ENCODE results near the gene CCDC91. TPM values are rescaled to one million over a fixed set of nuclear protein-coding genes. Genes with fewer than 3 reads are reported as not detected.

The CCDC91 gene
- polyA plus RNA-seq, 1 donor (not counting 4 experiments of a cell fraction or from before 2014, with no cell fraction given) = 26.5 TPM

DNA sequence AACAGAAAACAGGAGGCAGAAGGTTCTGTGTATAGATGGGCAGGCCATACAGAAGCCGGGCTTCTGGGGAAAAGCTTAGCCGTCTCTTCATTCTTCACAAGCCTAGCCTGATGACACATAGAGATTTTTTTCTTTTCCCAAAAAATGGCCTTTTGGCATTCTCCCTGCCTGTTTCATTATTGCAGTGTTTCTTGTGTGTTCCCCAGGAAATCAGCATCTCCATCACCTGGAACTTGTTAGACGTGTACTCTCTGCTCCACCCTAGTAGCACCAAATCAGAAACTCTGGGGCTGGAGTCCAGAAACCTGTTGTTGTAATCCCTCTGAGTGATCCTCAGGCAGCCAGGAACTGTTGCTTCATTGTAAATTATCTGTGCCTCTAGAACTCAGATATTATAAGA is 388.1 kb downstream of the CCDC91 start:
- Histone ChIP-seq H3K4me1 (ENCODE audit: control insufficient read depth, extremely low read depth, insufficient read depth, low read length) (no peaks in the 10 kb centered on the region), H3K36me3 (ENCODE audit: control insufficient read depth in 2 of 2, extremely low read depth in 1 of 2, insufficient read depth in 2 of 2, low read length in 2 of 2) (no peaks in the 10 kb centered on the region), H3K27ac (ENCODE audit: control insufficient read depth, insufficient read depth, low read length) (no peak overlapping the region), H3K27me3 (ENCODE audit: control insufficient read depth, extremely low read depth, insufficient read depth, low read length) (peaks cover 9% of the 10 kb centered on the region), H4K20me1 (ENCODE audit: control insufficient read depth, extremely low read depth, insufficient read depth, low read length) (no peaks in the 10 kb centered on the region), H2AFZ (ENCODE audit: control insufficient read depth, low read length) (no peak overlapping the region), H3K4me3 (ENCODE audit: control insufficient read depth in 2 of 3, extremely low read depth in 1 of 3, insufficient read depth in 2 of 3, low read depth in 1 of 3, low read length in 3 of 3) (no peak overlapping the region), H3K9me1 (ENCODE audit: control insufficient read depth, extremely low read depth, insufficient read depth, low read length) (no peaks in the 10 kb centered on the region), H3K4me2 (ENCODE audit: control insufficient read depth, extremely low read depth, insufficient read depth, low read depth, low read length) (no peak overlapping the region), H3K9ac (ENCODE audit: control insufficient read depth, extremely low read depth, insufficient read depth, low read length) (no peak overlapping the region), H3K9me3 (ENCODE audit: control insufficient read depth, low read depth, low read length) (no peaks in the 10 kb centered on the region), H3K79me2 (ENCODE audit: control insufficient read depth, insufficient read depth, low read length) (no peaks in the 10 kb centered on the region)
- no peak for DNase-seq (ENCODE audit: low read depth, low spot score)
- dilution Hi-C loops (cut with MboI; ENCODE audit: extremely low pct_ligation_motif_present, low sequenced_read_pairs) = no loop called here
- TF ChIP-seq EZH2 (IDR thresholded peaks at IDR 0.05; ENCODE audit: low read length) = no peak
- TF ChIP-seq, protein P1, sequence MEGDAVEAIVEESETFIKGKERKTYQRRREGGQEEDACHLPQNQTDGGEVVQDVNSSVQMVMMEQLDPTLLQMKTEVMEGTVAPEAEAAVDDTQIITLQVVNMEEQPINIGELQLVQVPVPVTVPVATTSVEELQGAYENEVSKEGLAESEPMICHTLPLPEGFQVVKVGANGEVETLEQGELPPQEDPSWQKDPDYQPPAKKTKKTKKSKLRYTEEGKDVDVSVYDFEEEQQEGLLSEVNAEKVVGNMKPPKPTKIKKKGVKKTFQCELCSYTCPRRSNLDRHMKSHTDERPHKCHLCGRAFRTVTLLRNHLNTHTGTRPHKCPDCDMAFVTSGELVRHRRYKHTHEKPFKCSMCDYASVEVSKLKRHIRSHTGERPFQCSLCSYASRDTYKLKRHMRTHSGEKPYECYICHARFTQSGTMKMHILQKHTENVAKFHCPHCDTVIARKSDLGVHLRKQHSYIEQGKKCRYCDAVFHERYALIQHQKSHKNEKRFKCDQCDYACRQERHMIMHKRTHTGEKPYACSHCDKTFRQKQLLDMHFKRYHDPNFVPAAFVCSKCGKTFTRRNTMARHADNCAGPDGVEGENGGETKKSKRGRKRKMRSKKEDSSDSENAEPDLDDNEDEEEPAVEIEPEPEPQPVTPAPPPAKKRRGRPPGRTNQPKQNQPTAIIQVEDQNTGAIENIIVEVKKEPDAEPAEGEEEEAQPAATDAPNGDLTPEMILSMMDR (optimal IDR thresholded peaks at IDR 0.05 in 1 of 3, IDR thresholded peaks at IDR 0.05 in 1 of 3, conservative IDR thresholded peaks at IDR 0.05 in 1 of 3; ENCODE audit: extremely low read depth in 1 of 3, insufficient read depth in 2 of 3, low read length in 3 of 3) = no peak
- FAIRE-seq = no peak

DNA sequence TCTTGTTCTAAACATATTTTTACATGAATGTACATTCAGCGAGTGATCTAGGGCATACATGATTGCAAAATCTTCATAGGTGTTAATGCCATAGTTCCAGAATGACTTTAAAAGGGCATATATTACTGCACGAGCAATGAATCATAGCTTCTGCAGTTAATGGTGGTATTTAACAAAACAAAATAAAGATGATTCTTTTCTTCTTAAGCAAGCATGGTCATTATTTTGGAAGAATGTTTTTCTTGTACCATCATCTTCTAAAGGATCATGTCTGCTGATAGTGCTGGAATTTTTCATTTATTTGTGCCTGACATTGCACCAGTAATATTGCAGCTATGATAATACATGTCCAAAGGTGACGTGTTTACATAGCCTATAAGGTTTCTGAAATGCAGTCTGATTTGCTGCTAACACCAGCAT is 388.6 kb downstream of the CCDC91 start:
- FAIRE-seq (no peak), DNase-seq (ENCODE audit: low read depth, low spot score) (no peak)
- no peaks in the 10 kb centered on the region for H3K4me1 ChIP-seq (ENCODE audit: control insufficient read depth, extremely low read depth, insufficient read depth, low read length)
- dilution Hi-C loops (cut with MboI; ENCODE audit: extremely low pct_ligation_motif_present, low sequenced_read_pairs) = no loop called here
- TF ChIP-seq, protein P1 (optimal IDR thresholded peaks at IDR 0.05 in 1 of 3, IDR thresholded peaks at IDR 0.05 in 1 of 3, conservative IDR thresholded peaks at IDR 0.05 in 1 of 3; ENCODE audit: extremely low read depth in 1 of 3, insufficient read depth in 2 of 3, low read length in 3 of 3) = no peak
- no peak for TF ChIP-seq EZH2 (IDR thresholded peaks at IDR 0.05; ENCODE audit: low read length)
- H2AFZ ChIP-seq (ENCODE audit: control insufficient read depth, low read length) = no peak overlapping the region
- H3K79me2 ChIP-seq (ENCODE audit: control insufficient read depth, insufficient read depth, low read length) = no peaks in the 10 kb centered on the region
- no peaks in the 10 kb centered on the region for H3K9me1 ChIP-seq (ENCODE audit: control insufficient read depth, extremely low read depth, insufficient read depth, low read length)
- H3K4me3 ChIP-seq (ENCODE audit: control insufficient read depth in 2 of 3, extremely low read depth in 1 of 3, insufficient read depth in 2 of 3, low read depth in 1 of 3, low read length in 3 of 3) = no peak overlapping the region
- peaks cover 9% of the 10 kb centered on the region for H3K27me3 ChIP-seq (ENCODE audit: control insufficient read depth, extremely low read depth, insufficient read depth, low read length)
- H3K4me2 ChIP-seq (ENCODE audit: control insufficient read depth, extremely low read depth, insufficient read depth, low read depth, low read length) = no peak overlapping the region
- H3K36me3 ChIP-seq (ENCODE audit: control insufficient read depth in 2 of 2, extremely low read depth in 1 of 2, insufficient read depth in 2 of 2, low read length in 2 of 2) = no peaks in the 10 kb centered on the region
- no peak overlapping the region for H3K27ac ChIP-seq (ENCODE audit: control insufficient read depth, insufficient read depth, low read length)
- H3K9me3 ChIP-seq (ENCODE audit: control insufficient read depth, low read depth, low read length) = no peaks in the 10 kb centered on the region
- no peaks in the 10 kb centered on the region for H4K20me1 ChIP-seq (ENCODE audit: control insufficient read depth, extremely low read depth, insufficient read depth, low read length)
- no peak overlapping the region for H3K9ac ChIP-seq (ENCODE audit: control insufficient read depth, extremely low read depth, insufficient read depth, low read length)
